ENCODE results near the gene MAB21L4. TPM values are rescaled to one million over a fixed set of nuclear protein-coding genes. Genes with fewer than 3 reads are reported as not detected.
A peak's percentile ranks its signal among the peaks of the same experiment; 100 is the strongest.

The MAB21L4 gene
- total RNA-seq, 1 experiment from 2014 or later: not detected

- TF ChIP-seq CBX3 (IDR thresholded peaks at IDR 0.05; ENCODE audit: low read depth): no peak
- no peak for TF ChIP-seq YY1 (IDR thresholded peaks at IDR 0.05; ENCODE audit: extremely low read depth, insufficient replicate concordance, low read depth, low read length)
- no peak for TF ChIP-seq EZH2 (IDR thresholded peaks at IDR 0.05)
- TF ChIP-seq SRF (IDR thresholded peaks at IDR 0.05; ENCODE audit: low read depth): no peak
- no peak for TF ChIP-seq ATF3 (IDR thresholded peaks at IDR 0.05)
Measured at GRCh38 chr2:240922982-240923537, 27.1 kb upstream of the MAB21L4 start (continued).

- no peak overlapping the region for H3K27ac ChIP-seq (ENCODE audit: low read depth, low read length)
- RAD21 ChIA-PET (ENCODE audit: low non-redundant PET in 1 of 2, low total read pairs in 2 of 2, uncharacterized antibody in 2 of 2, unreplicated experiment in 2 of 2): no interaction called here
Measured at GRCh38 chr2:240922245-240922981, 26.5 kb upstream of the MAB21L4 start.

More at GRCh38 chr2:240922245-240922981, 26.5 kb upstream of the MAB21L4 start:
- no peak for ATAC-seq
- TF ChIP-seq JUND (IDR thresholded peaks at IDR 0.05): no peak
- TF ChIP-seq EZH2phosphoT487 (IDR thresholded peaks at IDR 0.05; ENCODE audit: borderline replicate concordance): no peak
- no peak for TF ChIP-seq EGR1 (IDR thresholded peaks at IDR 0.05; ENCODE audit: low read depth)
- TF ChIP-seq MAX (IDR thresholded peaks at IDR 0.05): no peak
- no peak for TF ChIP-seq POLR2A (IDR thresholded peaks at IDR 0.05; ENCODE audit: borderline replicate concordance, extremely low read depth, insufficient read depth, insufficient read length)
- TF ChIP-seq SP1 (IDR thresholded peaks at IDR 0.05; ENCODE audit: low read depth): no peak
- TF ChIP-seq YY1 (IDR thresholded peaks at IDR 0.05; ENCODE audit: extremely low read depth, insufficient replicate concordance, low read depth, low read length): no peak
- TF ChIP-seq ELF1 (IDR thresholded peaks at IDR 0.05; ENCODE audit: borderline replicate concordance, low read depth): no peak
- no peak for TF ChIP-seq POLR2AphosphoS5 (IDR thresholded peaks at IDR 0.05; ENCODE audit: low read depth, low read length)
- no peak for TF ChIP-seq FOSL1 (IDR thresholded peaks at IDR 0.05; ENCODE audit: low read depth)
- TF ChIP-seq ZBTB33 (IDR thresholded peaks at IDR 0.05; ENCODE audit: extremely low read depth, insufficient replicate concordance, low read length): no peak
- no peak for TF ChIP-seq CTCF (IDR thresholded peaks at IDR 0.05 in 2 of 3, conservative IDR thresholded peaks at IDR 0.05 in 1 of 3; ENCODE audit: borderline replicate concordance in 1 of 3, insufficient read depth in 1 of 3, low read depth in 2 of 3, low read length in 2 of 3)
- no peak for TF ChIP-seq CBX3 (IDR thresholded peaks at IDR 0.05; ENCODE audit: low read depth)
- TF ChIP-seq SIN3A (IDR thresholded peaks at IDR 0.05; ENCODE audit: low read depth): no peak
- Histone ChIP-seq H3K4me1 (ENCODE audit: control insufficient read depth in 1 of 2, insufficient read depth in 2 of 2, low read length in 2 of 2) (peaks cover 5 to 17% of the 10 kb centered on the region in 2 experiments; a peak in 3 of 4 replicates), H3K4me3 (replicated peaks in 1 of 2; ENCODE audit: low read depth in 1 of 2, low read length in 2 of 2) (no peak overlapping the region), H3K36me3 (ENCODE audit: control insufficient read depth in 1 of 2, insufficient read depth in 2 of 2, low read length in 2 of 2) (no peaks in the 10 kb centered on the region), H2AFZ (ENCODE audit: low read depth, low read length, poor library complexity, severe bottlenecking) (no peak overlapping the region), H4K20me1 (ENCODE audit: insufficient read depth) (no peaks in the 10 kb centered on the region), H3K27me3 (ENCODE audit: insufficient read depth, low read length) (no peaks in the 10 kb centered on the region), H3K9me3 (ENCODE audit: control insufficient read depth in 1 of 2, insufficient read depth in 1 of 2, low read depth in 1 of 2, low read length in 2 of 2) (no peaks in the 10 kb centered on the region), H3K9me2 (ENCODE audit: insufficient read depth) (no peaks in the 10 kb centered on the region), H3K4me2 (ENCODE audit: low read length) (peak overlapping the region; percentile 33; the same call in 1 of the 2 replicates), H3K9ac (ENCODE audit: low read length) (no peak overlapping the region), H3K79me2 (ENCODE audit: insufficient read depth, low read length) (no peaks in the 10 kb centered on the region)
- DNase-seq (ENCODE audit: low read depth, low spot score): no peak
- ChIA-PET POLR2A (no interaction called here), CTCF (interaction anchor here (0.9 kb wide), 1 partner anchor 9 kb away, joined by 3 read pairs; no protein-coding TSS in a partner anchor)
- intact Hi-C loops (cut with micrococcal nuclease): no loop called here
- no TSS peak for BruUV-seq (replicated peaks)
